IMR-90 (cell line): ENCODE measurements around the gene ZBTB44. TPM values are rescaled to one million over a fixed set of nuclear protein-coding genes. Genes with fewer than 3 reads are reported as not detected.

Experiments
- ATAC-seq: fragments of 200-7000 bp; cut with Tn5 transposase; 2 replicates; pipeline ENCODE4 v1.9.1; 2020; ENCODE audit warnings: low read depth, mild to moderate bottlenecking, moderate library complexity
- BruUV-seq: library from RNA; stranded (reverse); fragments of 400-500 nt; replicated peaks from 2 replicates; lab custom pipeline; 2021; lab: Mats Ljungman, UMichigan
- CTCF ChIA-PET: fragments of 300-600 bp; formaldehyde crosslinking; extraction: SDS; loops from one replicate; lab custom pipeline; 2021; ENCODE audit warnings: antibody characterized with exemption; lab: Yijun Ruan, JAX
- POLR2A ChIA-PET: fragments of 300-600 bp; sonication (Branson Sonifier 250); formaldehyde crosslinking; loops from one replicate; lab custom pipeline; 2022; ENCODE audit warnings: antibody characterized with exemption; ENCODE audit not compliant: unreplicated experiment; lab: Charles Lee
- DNase-seq: peaks from one replicate; pipeline ENCODE4 v3.0.0; 2013
- H2AFZ ChIP-seq: replicated peaks from 2 replicates; pipeline ENCODE3; 2013; ENCODE audit warnings: low read length, mild to moderate bottlenecking; ENCODE audit not compliant: poor library complexity
- H2AK5ac ChIP-seq: 2 replicates; pipeline ENCODE4 v1.6.1; 2013; ENCODE audit warnings: low read depth, low read length, inconsistent platforms
- H2AK9ac ChIP-seq: replicated peaks from 2 replicates; pipeline ENCODE3; 2013; ENCODE audit warnings: mild to moderate bottlenecking, low read depth, low read length, moderate library complexity; ENCODE audit not compliant: poor library complexity
- H2BK120ac ChIP-seq: 2 replicates; pipeline ENCODE4 v1.6.1; 2013; ENCODE audit warnings: low read depth, low read length, inconsistent platforms
- H2BK15ac ChIP-seq: 3 replicates; pipeline ENCODE4 v1.6.1; 2013; ENCODE audit warnings: low read depth, low read length, inconsistent platforms
- H2BK20ac ChIP-seq: 2 replicates; pipeline ENCODE4 v1.6.1; 2013; ENCODE audit warnings: low read depth, mild to moderate bottlenecking, inconsistent platforms, low read length, moderate library complexity
- H2BK5ac ChIP-seq: 2 replicates; pipeline ENCODE4 v1.6.1; 2013; ENCODE audit warnings: mild to moderate bottlenecking, low read depth, low read length, inconsistent platforms; ENCODE audit not compliant: poor library complexity, severe bottlenecking
- H3K14ac ChIP-seq: replicated peaks from 2 replicates; pipeline ENCODE4 v1.6.1; 2013; ENCODE audit warnings: low read depth, low read length, inconsistent platforms
- H3K18ac ChIP-seq: 2 replicates; pipeline ENCODE4 v1.6.1; 2013; ENCODE audit warnings: low read depth, low read length, control low read depth
- H3K23ac ChIP-seq: 2 replicates; pipeline ENCODE4 v1.6.1; 2013; ENCODE audit warnings: low read depth, low read length, inconsistent platforms
- H3K27ac ChIP-seq: 2 replicates; pipeline ENCODE4 v1.5.1; 2013; ENCODE audit warnings: mild to moderate bottlenecking, control low read depth, low read length; ENCODE audit not compliant: insufficient read depth
- H3K27me3 ChIP-seq: 2 replicates; pipeline ENCODE4 v1.6.1; 2013; ENCODE audit warnings: low read length; ENCODE audit not compliant: control insufficient read depth, insufficient read depth
- H3K36me3 ChIP-seq: 2 replicates; pipeline ENCODE4 v1.6.1; 2013; ENCODE audit warnings: low read length, mixed read lengths; ENCODE audit not compliant: control insufficient read depth, insufficient read depth
- H3K4ac ChIP-seq: 2 replicates; pipeline ENCODE4 v1.6.1; 2013; ENCODE audit warnings: low read depth, low read length, inconsistent platforms
- H3K4me1 ChIP-seq: 2 replicates; pipeline ENCODE4 v1.6.1; 2013; ENCODE audit warnings: low read length, mixed read lengths; ENCODE audit not compliant: control insufficient read depth, insufficient read depth
- H3K4me2 ChIP-seq: 2 replicates; pipeline ENCODE4 v1.6.1; 2013; ENCODE audit warnings: low read depth, mild to moderate bottlenecking, control low read depth, low read length, moderate library complexity
- H3K4me3 ChIP-seq: 2 replicates; pipeline ENCODE4 v1.5.1; 2013; ENCODE audit warnings: low read depth, mild to moderate bottlenecking, control low read depth, low read length, moderate library complexity; ENCODE audit not compliant: insufficient read depth
- H3K56ac ChIP-seq: 2 replicates; pipeline ENCODE4 v1.6.1; 2013; ENCODE audit warnings: low read length, inconsistent platforms; ENCODE audit not compliant: insufficient read depth; ENCODE audit errors: extremely low read depth
- H3K79me1 ChIP-seq, 2 experiments: 2 replicates each; pipeline ENCODE4 v1.6.1; 2013; ENCODE audit warnings: low read length in 2 of 2, inconsistent platforms in 1 of 2, low read depth in 1 of 2
- H3K9ac ChIP-seq: 2 replicates; pipeline ENCODE4 v1.6.1; 2013; ENCODE audit warnings: low read depth, low read length, control low read depth
- H3K9me1 ChIP-seq: 2 replicates; pipeline ENCODE4 v1.6.1; 2013; ENCODE audit warnings: low read length, inconsistent platforms; ENCODE audit not compliant: insufficient read depth
- H3K9me3 ChIP-seq: 2 replicates; pipeline ENCODE4 v1.6.1; 2013; ENCODE audit warnings: low read length; ENCODE audit not compliant: control insufficient read depth, insufficient read depth
- H4K20me1 ChIP-seq: 2 replicates; pipeline ENCODE4 v1.6.1; 2013; ENCODE audit warnings: low read length, inconsistent platforms; ENCODE audit not compliant: insufficient read depth
- H4K5ac ChIP-seq: 2 replicates; pipeline ENCODE4 v1.6.1; 2013; ENCODE audit warnings: mild to moderate bottlenecking, low read depth, low read length, control low read depth
- H4K8ac ChIP-seq, 2 experiments: 2 replicates each; pipeline ENCODE4 v1.6.1; 2013; ENCODE audit warnings: low read depth in 2 of 2, low read length in 2 of 2, control low read depth in 1 of 2, inconsistent platforms in 1 of 2
- H4K91ac ChIP-seq: 2 replicates; pipeline ENCODE4 v1.6.1; 2013; ENCODE audit warnings: low read depth, low read length, inconsistent platforms; ENCODE audit not compliant: insufficient read depth
- CEBPB ChIP-seq: IDR thresholded peaks from 2 replicates; pipeline ENCODE4 v1.6.1; 2012; ENCODE audit warnings: low read depth, low read length, improper control_type of control experiment
- CHD1 ChIP-seq: IDR thresholded peaks from 2 replicates; pipeline ENCODE4 v1.6.1; 2012; ENCODE audit warnings: low read depth, low read length, improper control_type of control experiment
- SMC3 ChIP-seq: fragments of 150-350 bp; IDR thresholded peaks from 2 replicates; pipeline ENCODE4 v1.6.1; 2016; ENCODE audit warnings: low read depth, mild to moderate bottlenecking, antibody characterized with exemption, low read length, moderate library complexity
- WGBS, 2 experiments: methylation state at CpG; one replicate each; pipeline versions ENCODE4 v1.1.5 to v1.1.7; 2013; ENCODE audit warnings: missing lambda C conversion rate in 2 of 2; ENCODE audit not compliant: insufficient read length in 1 of 2; ENCODE audit errors: extremely low coverage in 2 of 2; 5-methylcytosine and 5-hydroxymethylcytosine counted together
- dilution Hi-C: fragments of 300-500 bp; cut with HindIII; formaldehyde crosslinking; loops from one replicate; pipeline ENCODE4 v1.14.3; 2018; ENCODE audit warnings: low sequenced_read_pairs; ENCODE audit not compliant: unreplicated experiment
- in situ Hi-C: fragments of 300-500 bp; cut with MboI; formaldehyde crosslinking; loops from 3 replicates; pipeline ENCODE4 v1.14.3; 2019; ENCODE audit warnings: low sequenced_read_pairs, inconsistent platforms, mixed read lengths
- intact Hi-C: fragments of 100-400 bp; cut with micrococcal nuclease; formaldehyde crosslinking; loops from 2 replicates; pipeline ENCODE4 v1.10.0; 2022
- polyA plus RNA-seq, 3 experiments: library from polyadenylated mRNA; depleted of rRNA; stranded (reverse); fragments of >200 nt; gene quantifications; 2 replicates each; pipeline ENCODE4 v1.2.3, GENCODE V29; 2012; ENCODE audit warnings: low replicate concordance in 1 of 3
- total RNA-seq: library from RNA; depleted of rRNA; stranded (reverse); fragments of >200 nt; gene quantifications from 2 replicates; pipeline ENCODE4 v1.2.3, GENCODE V29; 2012
- TF ChIP-seq, protein P1 (sequence below): fragments of 150-350 bp; IDR thresholded peaks from 2 replicates; pipeline ENCODE4 v1.6.1; 2017; ENCODE audit warnings: mild to moderate bottlenecking, antibody characterized with exemption, low read length, low read depth

The ZBTB44 gene
- total and polyA plus RNA-seq, 2 of the 4 experiments (the other 2 are of a cell fraction) = 6.9 to 23.3 TPM

DNA sequence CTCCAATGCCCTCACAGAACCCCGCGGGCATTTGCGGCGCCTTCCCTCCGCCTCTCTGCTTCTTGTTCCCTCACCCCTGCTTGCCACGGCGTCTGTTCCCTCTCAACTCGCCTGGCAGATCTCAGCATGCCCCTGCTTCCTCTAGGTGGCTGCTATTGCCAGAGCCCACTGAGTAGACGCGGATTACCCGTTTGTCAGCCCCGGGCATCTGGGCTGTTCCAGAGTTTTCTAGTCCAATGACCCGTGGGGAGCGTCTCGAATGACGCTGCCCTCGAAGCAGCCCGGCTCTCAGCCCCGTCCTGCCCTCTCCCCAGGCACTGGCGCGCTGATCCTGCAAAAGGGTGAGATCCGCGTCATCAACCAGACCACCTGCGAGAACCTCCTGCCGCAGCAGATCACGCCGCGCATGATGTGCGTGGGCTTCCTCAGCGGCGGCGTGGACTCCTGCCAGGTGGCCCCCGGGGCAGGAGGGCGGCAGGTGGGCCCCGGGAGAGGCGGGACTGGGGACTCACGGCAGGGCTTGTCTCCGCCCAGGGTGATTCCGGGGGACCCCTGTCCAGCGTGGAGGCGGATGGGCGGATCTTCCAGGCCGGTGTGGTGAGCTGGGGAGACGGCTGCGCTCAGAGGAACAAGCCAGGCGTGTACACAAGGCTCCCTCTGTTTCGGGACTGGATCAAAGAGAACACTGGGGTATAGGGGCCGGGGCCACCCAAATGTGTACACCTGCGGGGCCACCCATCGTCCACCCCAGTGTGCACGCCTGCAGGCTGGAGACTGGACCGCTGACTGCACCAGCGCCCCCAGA, 105.4 kb downstream of the ZBTB44 start (continued):
- no peak for TF ChIP-seq CHD1

GRCh38 chr11:130208241-130209127, 106.2 kb downstream of the ZBTB44 start:
- no peak overlapping the region for H3K4ac ChIP-seq
- H3K36me3 ChIP-seq = no peaks in the 10 kb centered on the region
- no peak overlapping the region for H3K14ac ChIP-seq
- H2BK20ac ChIP-seq = no peak overlapping the region
- no peak overlapping the region for H3K18ac ChIP-seq
- H3K4me3 ChIP-seq = no peak overlapping the region
- no peak overlapping the region for H4K8ac ChIP-seq
- no peaks in the 10 kb centered on the region for H3K79me1 ChIP-seq
- no peaks in the 10 kb centered on the region for H3K9me1 ChIP-seq
- intact Hi-C loops = no loop called here
- H4K5ac ChIP-seq = no peak overlapping the region
- ChIA-PET POLR2A (no interaction called here), CTCF (interaction anchor here (0.6 kb wide), 1 partner anchor 9 kb away, joined by 3 read pairs; no protein-coding TSS in a partner anchor)
- H2AK5ac ChIP-seq = no peak overlapping the region
- no peaks in the 10 kb centered on the region for H3K4me1 ChIP-seq
- no peak overlapping the region for H3K23ac ChIP-seq
- H4K20me1 ChIP-seq = no peaks in the 10 kb centered on the region
- no peak overlapping the region for H2BK120ac ChIP-seq
- no peak for ATAC-seq
- no TSS peak for BruUV-seq
- H2BK15ac ChIP-seq = no peak overlapping the region
- H3K9ac ChIP-seq = no peak overlapping the region
- dilution Hi-C loops = no loop called here
- H2AK9ac ChIP-seq = no peak overlapping the region
- TF ChIP-seq SMC3 (no peak), CEBPB (no peak)
- TF ChIP-seq, protein P1, sequence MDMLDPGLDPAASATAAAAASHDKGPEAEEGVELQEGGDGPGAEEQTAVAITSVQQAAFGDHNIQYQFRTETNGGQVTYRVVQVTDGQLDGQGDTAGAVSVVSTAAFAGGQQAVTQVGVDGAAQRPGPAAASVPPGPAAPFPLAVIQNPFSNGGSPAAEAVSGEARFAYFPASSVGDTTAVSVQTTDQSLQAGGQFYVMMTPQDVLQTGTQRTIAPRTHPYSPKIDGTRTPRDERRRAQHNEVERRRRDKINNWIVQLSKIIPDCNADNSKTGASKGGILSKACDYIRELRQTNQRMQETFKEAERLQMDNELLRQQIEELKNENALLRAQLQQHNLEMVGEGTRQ = no peak
- H2AFZ ChIP-seq = no peak overlapping the region
- DNase-seq = no peak
- H3K27ac ChIP-seq = no peak overlapping the region
- no peak overlapping the region for H3K56ac ChIP-seq
- H3K9me3 ChIP-seq = no peaks in the 10 kb centered on the region
- in situ Hi-C loops = loop anchor here (10.0 to 25.0 kb wide), 2 partner anchors 179 to 686 kb away; no protein-coding TSS in a partner anchor
- H3K4me2 ChIP-seq = no peak overlapping the region
- H2BK5ac ChIP-seq = no peak overlapping the region
- H4K91ac ChIP-seq = no peak overlapping the region
- 93% methylated on average over 26 of the region's 45 CpGs; no CpG with 5 or more reads in 1 of the 2 experiments for WGBS, 2 experiments
- H3K27me3 ChIP-seq = peaks cover 39% of the 10 kb centered on the region
